HCEC 1CT (cell line): ENCODE results near the gene HGFAC.
A peak's percentile ranks its signal among the peaks of the same experiment; 100 is the strongest.

Source experiments
- DNase-seq: peaks from one replicate; pipeline ENCODE4 v3.0.0-alpha.2; 2017

Gene HGFAC

DNA sequence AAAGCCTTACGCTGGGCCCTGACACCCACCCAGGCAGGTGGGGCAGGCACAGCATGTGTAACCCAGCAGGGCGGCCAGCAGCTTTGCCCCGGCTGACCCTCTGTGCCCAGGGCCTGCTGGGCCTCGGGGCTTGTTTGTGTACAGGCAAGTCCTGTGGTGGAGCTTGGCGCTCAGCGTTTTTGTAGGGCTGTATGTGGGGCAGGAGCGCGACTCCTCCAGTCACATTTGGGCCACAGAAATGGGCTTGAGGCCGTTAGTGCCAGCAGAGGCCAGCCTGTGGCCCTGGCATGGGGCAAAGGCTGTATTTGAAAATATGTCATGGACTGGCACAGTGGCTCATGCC, 14.7 kb upstream of the HGFAC start:
- no peak for DNase-seq

DNA sequence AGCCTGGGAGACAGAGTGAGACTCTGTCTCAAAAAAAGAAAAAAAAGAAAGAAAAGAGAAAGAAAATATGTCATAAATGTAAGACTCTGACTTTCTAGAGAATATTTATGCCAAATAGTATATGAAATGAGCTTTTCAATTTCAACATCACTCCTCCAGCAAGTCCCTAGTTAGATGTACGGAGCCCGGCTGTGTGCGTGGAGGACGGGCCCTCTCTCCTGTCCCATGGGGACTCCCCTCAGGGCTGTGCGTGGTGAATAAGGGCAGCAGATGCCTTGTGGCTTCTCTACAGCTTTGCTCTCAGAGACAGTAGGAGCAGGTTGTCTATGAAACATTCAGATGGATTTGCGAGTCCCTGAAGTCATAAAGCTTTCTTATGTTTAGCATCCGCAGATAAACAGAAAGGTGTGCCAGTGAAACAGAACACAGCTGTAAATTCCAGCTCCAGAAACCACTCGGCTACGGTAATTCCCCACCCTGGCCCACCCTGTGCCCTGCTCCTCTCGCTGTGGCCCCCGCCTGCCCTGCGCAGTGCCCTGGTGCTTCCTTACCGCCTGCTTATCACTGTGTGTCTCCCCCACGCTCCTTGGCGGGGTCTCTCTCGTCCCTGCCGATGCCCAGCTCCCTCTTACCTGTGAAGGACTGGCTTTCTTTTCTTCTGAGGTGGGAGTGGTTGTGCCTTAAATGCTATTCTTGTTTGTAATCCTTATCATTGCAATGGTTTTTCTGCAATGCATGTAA, 13.9 kb upstream of the HGFAC start:
- no peak for DNase-seq

DNA sequence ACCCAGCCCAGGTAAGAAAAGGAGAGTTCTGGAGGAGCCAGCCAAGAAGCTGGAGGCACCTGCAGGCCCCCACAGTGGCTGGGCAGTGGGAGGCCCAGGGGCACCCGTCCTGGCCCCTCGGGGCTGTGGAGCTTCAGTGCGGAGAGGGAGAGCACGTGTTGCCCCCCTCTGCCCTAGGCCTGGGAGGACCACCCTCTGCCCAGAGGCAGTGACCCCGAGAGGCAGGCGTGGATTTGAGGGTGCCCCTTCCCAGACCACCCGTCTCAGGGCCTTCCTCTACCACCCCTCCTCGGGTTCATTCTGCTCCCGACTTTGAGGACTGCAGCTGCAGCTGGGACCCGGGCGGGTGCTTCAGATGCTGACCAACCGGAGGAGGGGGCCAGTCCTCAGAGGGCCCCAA, 12.1 kb upstream of the HGFAC start:
- DNase-seq: no peak

DNA sequence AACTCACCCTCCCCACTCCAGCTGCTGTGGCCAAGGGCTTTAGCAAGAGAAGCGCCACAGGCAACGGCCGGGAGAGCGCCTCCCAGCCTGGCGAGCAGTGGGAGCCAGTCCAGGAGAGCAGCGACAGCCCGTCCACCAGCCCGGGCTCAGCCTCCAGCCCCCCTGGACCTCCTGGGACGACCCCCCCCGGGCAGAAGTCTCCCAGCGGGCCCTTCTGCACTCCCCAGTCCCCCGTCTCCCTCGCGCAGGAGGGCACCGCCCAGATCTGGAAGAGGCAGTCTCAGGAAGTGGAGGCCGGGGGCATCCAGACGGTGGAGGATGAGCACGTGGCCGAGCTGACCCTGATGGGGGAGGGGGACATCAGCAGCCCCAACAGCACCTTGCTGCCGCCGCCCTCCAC, 11.2 kb upstream of the HGFAC start:
- DNase-seq: no peak

DNA sequence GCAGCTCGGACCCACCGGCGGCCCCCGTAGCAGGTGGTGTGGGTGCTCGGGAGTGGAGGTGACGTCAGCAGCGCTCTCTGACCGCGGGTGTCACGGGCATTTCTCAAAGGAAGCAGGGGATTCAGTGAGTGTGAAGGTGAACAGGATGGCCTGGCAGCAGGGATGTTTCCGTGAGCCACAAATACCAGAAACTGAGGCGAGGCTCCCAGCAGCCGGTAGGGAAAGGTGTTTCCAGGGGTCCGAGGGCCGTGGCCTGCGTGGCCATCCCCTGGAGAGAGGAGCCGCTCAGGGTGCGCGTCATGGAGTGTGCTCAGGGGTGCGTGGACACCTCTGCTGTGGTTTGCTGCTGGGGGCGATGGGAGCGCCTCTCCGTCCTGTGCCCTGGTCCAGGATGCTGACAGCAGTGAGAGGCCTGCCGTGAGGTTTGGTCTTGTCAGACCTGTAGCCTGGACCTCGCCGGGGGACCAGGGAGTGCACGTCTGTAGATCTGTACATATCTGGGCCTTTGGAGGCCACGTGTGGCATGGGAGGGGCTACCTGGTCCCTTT, 10.2 kb upstream of the HGFAC start:
- DNase-seq: no peak

DNA sequence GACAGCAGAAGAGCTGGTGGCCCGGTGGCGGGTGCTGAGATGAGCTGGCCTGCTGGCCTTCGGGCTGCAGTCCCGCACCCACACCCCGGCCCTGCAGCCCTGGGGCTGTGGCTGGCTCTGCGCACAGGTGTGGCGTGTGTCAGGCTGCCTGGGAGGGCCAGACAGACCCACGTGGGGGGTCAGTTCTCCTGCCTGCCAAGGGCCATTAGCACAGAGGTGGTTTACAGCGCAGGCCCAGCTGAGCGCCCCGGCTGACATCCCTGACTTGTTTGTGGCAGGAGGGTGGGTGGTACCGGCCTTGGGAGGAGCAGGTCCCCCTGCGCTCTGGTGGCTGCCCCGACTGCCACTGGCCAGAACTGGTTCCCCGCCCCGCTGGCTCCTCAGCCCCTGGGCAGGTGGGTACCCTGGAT, 9.4 kb upstream of the HGFAC start:
- DNase-seq: no peak

DNA sequence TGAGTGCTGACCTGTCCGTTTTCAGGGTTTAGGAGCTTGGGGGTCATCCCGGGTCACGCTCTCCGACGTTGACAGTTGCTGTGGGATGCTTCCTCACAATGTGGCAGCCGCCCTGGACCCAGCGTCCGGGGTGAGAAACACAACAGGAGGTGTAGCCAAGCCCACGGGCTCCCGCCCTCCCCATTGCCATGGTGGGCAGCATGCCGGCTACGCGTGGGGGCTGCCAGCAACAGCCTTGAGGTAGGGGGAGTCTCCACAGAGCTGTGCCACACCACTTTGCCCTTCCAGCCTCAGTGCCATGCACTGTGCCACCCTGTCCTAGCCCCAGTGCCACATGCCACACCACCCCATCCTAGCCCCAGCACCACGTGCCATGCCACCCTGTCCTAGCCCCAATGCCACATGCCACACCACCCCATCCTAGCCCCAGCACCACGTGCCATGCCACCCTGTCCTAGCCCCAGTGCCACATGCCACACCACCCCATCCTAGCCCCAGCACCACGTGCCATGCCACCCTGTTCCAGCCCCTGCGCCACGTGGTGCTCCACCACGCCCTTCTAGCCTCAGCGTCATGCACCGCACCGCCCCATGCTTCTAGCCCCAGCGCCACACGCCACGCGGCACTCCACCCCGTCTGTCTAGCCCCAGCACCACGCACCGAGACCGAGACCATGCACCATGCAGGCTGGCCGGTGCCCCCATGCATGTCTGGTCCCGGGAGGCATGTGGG, 8.5 kb upstream of the HGFAC start:
- no peak for DNase-seq

DNA sequence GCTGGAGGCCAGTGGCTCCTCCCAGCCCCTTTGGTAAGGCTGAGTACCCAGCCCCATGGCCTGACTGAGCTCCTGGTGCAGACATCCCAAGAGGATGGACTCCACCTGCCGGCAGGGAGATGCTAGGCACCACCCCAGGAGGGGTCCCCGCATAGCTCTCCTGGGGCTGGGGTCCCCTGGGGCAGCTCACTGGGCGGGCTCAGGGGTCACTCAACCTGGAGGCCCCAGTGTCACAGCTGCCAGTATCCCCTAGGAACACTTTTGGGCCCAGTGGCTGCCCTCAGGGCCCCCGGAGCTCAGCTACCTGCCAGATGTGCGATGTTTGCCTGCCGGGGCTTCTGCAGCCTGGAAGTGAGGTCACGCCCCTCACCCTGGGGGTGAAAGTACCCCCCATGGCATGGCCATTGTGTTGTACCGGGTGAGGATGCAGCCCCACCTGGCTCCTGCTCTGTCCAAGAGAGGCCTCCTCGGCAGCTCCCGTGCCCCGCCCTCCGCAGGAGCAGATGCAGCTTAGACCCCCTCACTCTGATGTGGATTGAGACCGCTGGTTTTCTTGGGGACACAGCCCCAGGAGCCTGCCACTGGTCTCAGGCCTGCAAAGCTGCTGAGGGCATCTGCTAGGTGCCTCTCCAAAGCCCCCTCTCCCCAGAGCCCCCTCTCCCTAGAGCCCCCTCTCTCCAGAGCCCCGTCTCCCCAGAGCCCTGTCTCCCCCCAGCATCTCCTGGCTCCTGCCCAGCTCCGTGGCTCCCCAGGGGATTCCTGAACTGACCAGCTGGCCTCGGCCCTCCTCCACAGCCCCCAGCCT, 6.7 kb upstream of the HGFAC start:
- DNase-seq: no peak

DNA sequence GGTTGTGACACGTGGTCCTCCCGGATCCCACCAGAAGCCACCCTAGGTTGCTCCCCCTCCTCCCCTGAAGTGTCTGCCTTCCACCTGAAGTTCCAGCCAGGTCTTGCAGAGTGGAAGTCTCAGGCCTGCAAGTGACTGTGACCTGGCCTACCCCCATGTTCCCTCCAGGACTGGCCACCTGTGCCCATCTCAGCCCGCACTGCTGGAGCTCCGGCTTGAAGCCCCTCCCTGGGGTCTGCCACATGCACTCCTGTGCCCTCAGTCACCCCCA, 6.1 kb upstream of the HGFAC start:
- no peak for DNase-seq

DNA sequence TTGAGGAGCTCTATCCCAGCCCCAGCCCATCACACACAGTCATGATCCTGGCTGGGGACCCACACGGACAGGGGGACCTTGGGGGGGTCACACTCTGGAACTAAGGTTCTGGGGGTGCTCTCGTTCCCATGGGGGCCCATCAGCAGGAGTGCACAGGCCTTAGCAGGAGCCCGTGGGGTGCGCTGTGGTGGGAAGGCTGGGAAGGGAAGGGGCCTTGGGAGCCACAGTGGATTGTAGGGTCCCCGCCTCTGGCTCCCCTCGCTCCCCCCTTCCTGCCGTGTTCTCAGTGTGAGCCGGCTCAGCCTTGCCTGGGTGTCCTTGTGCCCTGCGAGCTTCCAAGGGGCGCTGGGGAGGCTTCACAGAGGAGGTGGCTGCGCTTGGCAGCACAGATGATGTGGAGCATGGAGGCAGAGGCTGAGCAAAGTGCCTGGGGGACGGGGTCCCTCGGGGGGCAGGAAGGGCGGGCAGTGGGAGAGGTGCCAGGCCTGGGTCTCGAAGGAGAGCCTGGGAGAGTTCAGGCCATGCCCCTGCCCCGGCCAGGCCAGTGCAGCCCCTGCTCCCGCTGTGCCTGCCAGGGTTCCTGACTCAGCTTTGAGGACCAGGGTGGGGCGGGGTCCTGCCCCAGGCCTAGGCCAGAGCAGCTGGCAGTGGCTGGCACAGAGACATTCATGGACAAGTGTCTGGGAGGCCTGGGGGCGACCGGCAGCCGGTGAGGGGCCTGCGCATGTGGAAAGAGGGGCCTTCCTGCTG, 5.5 kb upstream of the HGFAC start:
- DNase-seq: no peak

DNA sequence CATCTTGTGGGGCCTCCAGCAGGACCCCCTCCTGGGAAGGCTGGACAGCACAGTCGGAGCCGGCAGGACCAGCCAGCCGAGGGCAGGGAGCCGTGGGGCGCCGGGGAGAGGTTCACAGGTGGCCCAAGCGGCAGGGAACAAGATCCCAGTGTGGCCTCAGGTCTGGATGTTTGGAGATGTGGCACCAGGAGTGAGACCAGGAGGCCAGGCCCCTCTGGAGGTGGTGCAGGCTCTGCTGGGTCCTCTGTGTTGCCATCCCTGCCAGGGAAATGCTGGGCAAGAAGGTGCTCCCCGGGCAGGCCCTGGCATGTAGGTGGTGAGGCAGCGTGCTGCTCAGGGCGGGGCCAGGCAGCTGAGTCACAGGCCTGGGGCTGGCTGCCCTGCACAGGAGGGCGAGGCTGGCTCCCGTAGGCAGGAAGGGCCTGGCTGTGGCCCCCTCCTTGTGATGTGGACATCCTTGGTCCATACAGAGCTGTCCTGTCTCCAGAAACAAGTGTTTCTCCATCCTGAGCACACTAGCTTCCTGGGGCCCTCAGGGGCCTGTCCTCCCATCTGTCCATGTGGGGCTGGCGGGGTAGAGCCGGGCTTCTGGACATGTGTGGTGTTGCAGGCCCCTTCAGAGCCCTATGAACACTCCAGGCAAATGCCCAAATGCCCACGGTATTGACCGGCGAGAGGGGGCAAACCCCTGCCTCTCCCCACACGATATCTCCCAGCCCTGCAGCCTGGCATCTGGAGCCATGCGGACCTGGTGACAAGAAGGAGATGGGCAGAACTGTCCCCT, 4.8 kb upstream of the HGFAC start:
- DNase-seq: peak; percentile 9

DNA sequence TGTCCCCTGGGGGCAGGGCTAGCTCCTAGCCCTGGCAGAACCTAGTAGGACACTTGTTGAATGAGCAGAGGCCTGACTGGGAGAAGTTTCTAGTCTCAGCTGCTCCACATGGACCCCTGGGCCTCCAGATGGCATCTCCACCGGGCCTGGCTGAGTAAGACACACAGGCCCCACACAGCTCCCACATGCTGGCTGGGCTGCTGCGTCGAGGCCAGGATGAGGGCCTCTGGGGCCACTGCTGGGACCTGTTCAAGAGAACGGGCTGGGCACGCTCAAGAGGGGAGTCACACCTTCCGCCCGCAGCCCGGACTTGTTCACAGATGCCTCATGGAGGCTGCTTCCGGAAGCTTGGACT, 4.2 kb upstream of the HGFAC start:
- no peak for DNase-seq

DNA sequence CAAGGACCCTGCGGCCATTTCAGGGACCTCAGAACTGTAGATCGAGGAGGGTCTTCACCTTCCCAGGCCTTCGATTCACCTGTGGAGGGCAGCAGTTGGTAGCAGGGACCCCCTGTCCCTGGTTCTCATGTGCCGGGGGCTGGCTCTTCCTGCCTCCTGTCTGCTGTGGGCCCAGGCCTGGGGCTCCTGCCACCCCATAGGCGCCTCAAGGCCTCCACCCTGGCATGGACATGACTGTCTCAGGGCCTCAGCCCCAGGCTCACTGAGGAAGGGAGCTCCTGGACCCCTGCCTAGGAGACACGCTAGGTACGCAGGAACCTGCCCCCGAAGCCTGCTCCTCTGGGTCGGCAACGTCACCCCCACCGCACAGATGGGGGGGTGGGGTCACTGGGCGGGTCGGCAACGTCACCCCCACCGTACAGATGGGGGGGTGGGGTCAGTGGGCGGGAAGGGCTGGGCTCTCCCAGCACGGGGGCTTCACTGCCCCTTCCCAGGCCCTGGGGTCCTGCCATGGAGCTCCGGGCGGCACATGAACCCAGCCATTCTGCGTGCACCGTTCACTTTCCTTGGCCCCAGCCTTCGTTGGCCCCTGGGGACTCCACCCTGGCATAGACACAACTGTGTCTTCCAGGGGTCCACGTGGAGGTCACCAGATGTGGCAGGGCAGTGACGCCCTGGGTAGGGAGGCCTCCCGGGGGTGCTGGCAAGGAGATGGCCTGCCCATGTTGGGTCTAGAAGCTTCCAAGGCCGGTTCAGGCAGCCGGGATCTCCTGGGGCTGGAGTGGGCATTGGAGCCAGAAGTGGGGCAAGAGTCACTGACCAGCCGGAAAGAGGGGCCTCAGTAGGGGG, 3.5 kb upstream of the HGFAC start:
- DNase-seq: no peak

DNA sequence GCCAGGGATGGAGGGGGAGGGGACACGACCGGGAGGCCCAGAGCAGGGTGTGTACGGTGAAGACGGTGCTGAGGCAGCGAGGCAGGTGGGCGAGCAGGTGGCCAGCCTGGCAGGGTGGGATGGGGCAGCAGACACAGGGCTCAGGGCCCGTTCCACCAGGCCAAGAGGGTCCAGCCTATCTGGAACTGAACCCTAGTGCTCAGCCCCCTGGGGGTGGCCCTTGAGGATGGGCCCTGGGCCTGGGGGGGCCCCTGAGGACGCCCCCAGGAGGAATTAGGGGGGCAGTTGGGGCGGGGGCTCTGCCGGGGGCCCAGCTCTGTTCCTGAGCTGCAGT, 3.0 kb upstream of the HGFAC start:
- DNase-seq: no peak

DNA sequence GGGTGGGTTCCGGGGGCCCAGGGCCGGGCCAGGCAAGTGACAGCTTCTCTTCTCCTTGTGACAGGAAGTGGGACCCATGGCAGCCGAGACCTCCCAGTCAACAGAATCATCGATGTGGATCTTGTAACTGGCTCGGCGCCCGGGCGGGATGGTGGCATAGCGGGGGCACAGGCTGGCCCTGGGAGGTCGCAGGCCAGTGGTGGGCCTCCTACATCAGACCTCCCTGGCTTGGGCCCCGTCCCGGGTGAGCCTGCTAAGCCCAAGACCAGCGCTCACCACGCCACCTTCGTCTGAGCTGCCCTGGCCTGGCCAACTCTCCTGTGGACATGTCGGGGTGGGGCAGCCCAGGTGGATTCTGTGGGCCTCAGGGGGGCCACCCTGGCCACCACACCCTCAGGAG, 2.4 kb upstream of the HGFAC start:
- DNase-seq: no peak

DNA sequence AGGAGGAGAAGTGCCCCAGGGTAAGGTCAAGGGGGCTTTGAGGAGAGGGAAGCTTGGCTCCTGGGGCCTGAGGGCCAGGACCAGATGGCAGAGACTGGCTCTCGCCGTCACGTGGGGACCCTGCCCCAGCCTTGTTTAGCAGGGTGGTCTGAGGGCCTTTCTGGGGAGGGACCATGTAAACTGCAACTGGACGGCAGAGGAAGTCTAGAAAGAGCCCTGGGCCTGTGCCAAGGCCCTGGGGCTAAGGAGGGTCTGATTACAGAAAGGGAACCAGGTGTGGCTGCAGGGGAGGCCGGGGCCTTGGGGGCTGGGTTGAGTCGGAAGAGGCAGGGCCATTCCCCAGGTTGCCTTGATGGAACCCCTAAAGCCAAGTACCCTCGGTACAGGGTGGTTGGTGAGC, 1.8 kb upstream of the HGFAC start:
- DNase-seq: no peak

DNA sequence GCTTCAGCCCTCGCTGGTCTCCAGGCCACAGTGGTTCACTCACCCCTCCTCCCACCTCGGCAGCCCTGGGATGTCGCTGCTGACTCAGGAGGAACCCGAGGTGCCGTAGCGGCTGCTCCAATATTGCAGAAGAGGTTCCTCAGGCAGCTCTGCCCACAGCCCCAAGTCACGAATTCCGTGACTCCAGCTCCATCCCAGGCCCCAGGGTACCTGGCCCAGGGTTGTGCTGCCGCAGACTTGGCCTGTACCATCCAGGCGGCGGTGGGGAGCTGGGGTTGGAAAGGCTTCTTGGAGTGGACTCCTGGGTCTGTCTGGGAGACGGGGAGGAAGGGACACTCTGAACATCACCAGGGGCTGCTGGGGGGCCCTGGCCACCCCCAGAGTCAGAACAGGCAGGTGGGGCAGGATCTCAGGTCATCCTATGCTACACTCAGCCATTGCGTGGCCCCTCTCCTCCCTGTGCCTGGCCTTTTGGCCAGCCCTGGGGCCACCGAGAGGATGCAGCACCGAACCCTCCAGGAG, 728 bp upstream of the HGFAC start:
- DNase-seq: no peak

DNA sequence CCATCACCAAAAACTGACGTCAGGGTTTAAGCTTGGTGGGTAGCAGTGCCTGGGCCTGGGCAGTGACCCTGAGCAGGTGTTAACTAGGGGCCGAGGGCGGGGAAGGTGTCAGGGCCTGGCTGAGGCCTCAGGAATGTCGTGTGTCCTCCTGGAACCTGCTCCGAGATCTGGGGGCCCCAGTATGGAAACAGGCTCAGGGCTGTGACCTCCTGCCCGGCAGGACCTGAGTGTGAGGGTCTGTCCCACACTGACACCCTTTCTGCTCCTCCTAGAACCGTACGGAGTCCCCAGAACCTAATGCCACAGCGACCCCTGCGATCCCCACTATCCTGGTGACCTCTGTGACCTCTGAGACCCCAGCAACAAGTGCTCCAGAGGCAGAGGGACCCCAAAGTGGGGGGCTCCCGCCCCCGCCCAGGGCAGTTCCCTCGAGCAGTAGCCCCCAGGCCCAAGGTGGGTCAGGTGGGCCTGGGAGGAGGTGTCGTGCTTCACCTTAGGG, 741 bp downstream of the HGFAC start:
- no peak for DNase-seq

DNA sequence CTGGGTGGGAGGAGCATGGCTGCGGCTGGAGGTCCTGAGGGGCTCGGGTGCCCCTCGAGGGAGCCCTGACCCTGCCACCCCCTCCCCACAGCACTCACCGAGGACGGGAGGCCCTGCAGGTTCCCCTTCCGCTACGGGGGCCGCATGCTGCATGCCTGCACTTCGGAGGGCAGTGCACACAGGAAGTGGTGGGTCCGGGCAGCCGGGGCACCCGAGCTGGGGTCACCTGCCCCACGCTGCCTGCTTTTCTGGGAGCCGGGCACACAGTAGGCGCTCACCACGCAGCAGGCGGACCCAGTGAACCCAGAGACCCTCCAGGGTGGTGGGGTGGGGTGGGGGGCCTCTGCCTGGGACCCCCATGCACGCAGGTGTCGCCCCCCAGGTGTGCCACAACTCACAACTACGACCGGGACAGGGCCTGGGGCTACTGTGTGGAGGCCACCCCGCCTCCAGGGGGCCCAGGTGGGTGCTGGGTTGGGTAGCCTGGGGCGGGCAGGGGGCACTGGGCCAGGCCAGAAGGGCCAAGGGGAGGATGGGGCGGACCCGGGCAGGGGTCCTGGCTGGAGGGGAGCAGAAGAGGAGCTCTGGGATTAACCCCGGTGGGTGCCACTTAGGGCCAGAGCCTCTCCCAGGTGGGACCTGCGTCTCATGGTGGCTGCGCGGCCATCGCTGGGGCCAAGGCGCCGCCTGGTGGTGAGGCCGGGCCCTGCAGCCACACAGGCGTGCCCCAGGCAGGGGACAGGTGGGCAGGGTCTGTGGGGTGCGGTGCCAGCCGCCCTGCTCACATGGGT, 1.4 kb downstream of the HGFAC start:
- DNase-seq: no peak

DNA sequence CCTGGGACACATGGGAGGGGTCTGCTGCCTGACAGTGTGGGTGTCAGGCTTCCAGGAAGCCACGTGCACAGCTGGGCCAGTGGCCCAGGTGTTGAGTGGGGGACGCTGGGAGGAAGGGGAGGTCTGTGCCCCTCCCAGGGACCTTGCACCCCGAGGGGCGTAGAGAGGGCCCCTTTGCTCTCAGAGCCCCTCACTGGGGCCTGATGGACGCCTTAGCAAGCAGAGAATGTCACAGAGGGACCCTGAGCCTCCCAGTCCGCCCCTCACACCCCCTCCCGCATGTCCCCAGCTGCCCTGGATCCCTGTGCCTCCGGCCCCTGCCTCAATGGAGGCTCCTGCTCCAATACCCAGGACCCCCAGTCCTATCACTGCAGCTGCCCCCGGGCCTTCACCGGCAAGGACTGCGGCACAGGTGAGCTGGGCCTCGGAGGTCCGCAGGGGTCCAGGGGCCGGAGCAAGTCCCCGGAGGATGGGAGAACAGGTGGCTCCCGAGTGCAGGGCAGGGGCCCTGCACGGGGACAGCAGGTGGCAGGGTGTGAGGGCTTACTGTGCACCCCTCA, 2.1 kb downstream of the HGFAC start:
- no peak for DNase-seq
